Measurements from ENCODE around the gene N4BP2L2.

DNA sequence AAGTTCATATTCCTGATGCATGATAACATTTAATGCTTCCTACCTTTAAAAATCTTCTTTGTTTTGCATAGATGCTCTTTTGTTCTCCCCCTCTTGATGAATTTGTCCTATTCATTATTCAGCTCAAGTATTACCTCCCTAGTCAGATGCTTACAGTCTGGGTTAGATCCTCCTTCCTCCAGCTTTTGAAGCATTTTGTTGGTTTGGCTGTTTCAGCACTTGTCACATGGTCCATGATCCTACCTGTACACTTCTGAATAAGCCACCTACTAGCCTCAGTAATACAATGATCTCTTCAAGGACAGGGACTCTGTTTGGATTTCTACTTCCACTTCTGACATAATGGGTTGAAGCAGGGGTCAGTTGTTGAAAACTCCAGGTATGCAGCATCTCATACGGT, 148.1 kb downstream of the N4BP2L2 start:
- TF ChIP-seq, protein P1, sequence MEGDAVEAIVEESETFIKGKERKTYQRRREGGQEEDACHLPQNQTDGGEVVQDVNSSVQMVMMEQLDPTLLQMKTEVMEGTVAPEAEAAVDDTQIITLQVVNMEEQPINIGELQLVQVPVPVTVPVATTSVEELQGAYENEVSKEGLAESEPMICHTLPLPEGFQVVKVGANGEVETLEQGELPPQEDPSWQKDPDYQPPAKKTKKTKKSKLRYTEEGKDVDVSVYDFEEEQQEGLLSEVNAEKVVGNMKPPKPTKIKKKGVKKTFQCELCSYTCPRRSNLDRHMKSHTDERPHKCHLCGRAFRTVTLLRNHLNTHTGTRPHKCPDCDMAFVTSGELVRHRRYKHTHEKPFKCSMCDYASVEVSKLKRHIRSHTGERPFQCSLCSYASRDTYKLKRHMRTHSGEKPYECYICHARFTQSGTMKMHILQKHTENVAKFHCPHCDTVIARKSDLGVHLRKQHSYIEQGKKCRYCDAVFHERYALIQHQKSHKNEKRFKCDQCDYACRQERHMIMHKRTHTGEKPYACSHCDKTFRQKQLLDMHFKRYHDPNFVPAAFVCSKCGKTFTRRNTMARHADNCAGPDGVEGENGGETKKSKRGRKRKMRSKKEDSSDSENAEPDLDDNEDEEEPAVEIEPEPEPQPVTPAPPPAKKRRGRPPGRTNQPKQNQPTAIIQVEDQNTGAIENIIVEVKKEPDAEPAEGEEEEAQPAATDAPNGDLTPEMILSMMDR (IDR thresholded peaks at IDR 0.05), result no peak
- TF ChIP-seq POLR2A (IDR thresholded peaks at IDR 0.05) (no peak), EP300 (IDR thresholded peaks at IDR 0.05) (no peak), POLR2AphosphoS5 (IDR thresholded peaks at IDR 0.05) (no peak)

All from stomach (tissue), 4 donors.